GM21526 (cell line): ENCODE data around the gene ESPN.

Source experiments
- ATAC-seq: cut with Tn5 transposase; IDR thresholded peaks from one replicate; pipeline ENCODE4 v1.9.1; 2021; ENCODE audit warnings: moderate library complexity; ENCODE audit not compliant: unreplicated experiment, low FRiP score

Gene ESPN

GRCh38 chr1:6401673-6402072, 22.9 kb upstream of the ESPN start:
- no peak for ATAC-seq

- ATAC-seq: no peak
Measured at GRCh38 chr1:6408023-6408422, 16.6 kb upstream of the ESPN start.

GRCh38 chr1:6409053-6409452, 15.5 kb upstream of the ESPN start:
- ATAC-seq: no peak

- ATAC-seq: no peak
Measured at GRCh38 chr1:6409733-6410132, 14.8 kb upstream of the ESPN start.

GRCh38 chr1:6410248-6410893, 14.2 kb upstream of the ESPN start:
- ATAC-seq: no peak

- no peak for ATAC-seq
Measured at GRCh38 chr1:6412896-6413295, 11.7 kb upstream of the ESPN start.

GRCh38 chr1:6414443-6414844, 10.1 kb upstream of the ESPN start:
- no peak for ATAC-seq

- no peak for ATAC-seq
Measured at GRCh38 chr1:6414881-6415626, 9.5 kb upstream of the ESPN start.

- no peak for ATAC-seq
Measured at GRCh38 chr1:6416295-6416656, 8.3 kb upstream of the ESPN start.

- ATAC-seq: no peak
Measured at GRCh38 chr1:6416906-6417305, 7.7 kb upstream of the ESPN start.

- no peak for ATAC-seq
Measured at GRCh38 chr1:6417961-6418667, 6.5 kb upstream of the ESPN start.

- no peak for ATAC-seq
Measured at GRCh38 chr1:6418668-6419396, 5.7 kb upstream of the ESPN start.

- no peak for ATAC-seq
Measured at GRCh38 chr1:6419397-6419803, 5.2 kb upstream of the ESPN start.

- ATAC-seq: no peak
Measured at GRCh38 chr1:6419804-6420453, 4.6 kb upstream of the ESPN start, which contains the start of gene HES2. Gene HES2, minus strand, starts transcription at chr1:6419919. Its CDS starts 99 bp downstream, at chr1:6419820.

GRCh38 chr1:6420454-6421042, 4.0 kb upstream of the ESPN start:
- ATAC-seq: no peak

- ATAC-seq: no peak
Measured at GRCh38 chr1:6421266-6421665, 3.3 kb upstream of the ESPN start.

- no peak for ATAC-seq
Measured at GRCh38 chr1:6423321-6423999, 1.1 kb upstream of the ESPN start.

GRCh38 chr1:6424000-6424565, 493 bp upstream of the ESPN start:
- ATAC-seq: no peak

GRCh38 chr1:6425658-6426057, 1.1 kb downstream of the ESPN start:
- no peak for ATAC-seq
